Common myeloid progenitor, CD34-positive (primary cell): Measurements from ENCODE around the gene MGST2.

Source experiments
- CTCF ChIA-PET: fragments of 350-600 bp; sonication (Branson Sonifier 250); formaldehyde crosslinking; loops from one replicate; lab custom pipeline; 2021; ENCODE audit warnings: antibody characterized with exemption; lab: Charles Lee
- POLR2A ChIA-PET: fragments of 350-600 bp; sonication (Branson Sonifier 250); formaldehyde crosslinking; loops from one replicate; lab custom pipeline; 2021; ENCODE audit warnings: antibody characterized with exemption; lab: Charles Lee
- DNase-seq, 3 donors: peaks; one replicate each; pipeline versions ENCODE4 v3.0.0 to v3.0.0-alpha.2; 2013
- H3K27ac ChIP-seq, 2 experiments: 1 replicate in 1 of 2; 2 replicates in 1 of 2; pipeline ENCODE4 v1.7.0; 2013; ENCODE audit warnings: inconsistent platforms in 2 of 2, low read length in 2 of 2, mild to moderate bottlenecking in 2 of 2, low read depth in 1 of 2, moderate library complexity in 1 of 2; ENCODE audit not compliant: severe bottlenecking in 2 of 2, insufficient read depth in 1 of 2, poor library complexity in 1 of 2
- H3K27me3 ChIP-seq, 5 experiments: replicated peaks in 2 of 5; 1 replicate in 3 of 5; 2 replicates in 2 of 5; pipeline versions ENCODE4 v1.6.1 to v1.7.0; 2013; ENCODE audit warnings: low read length in 4 of 5, mild to moderate bottlenecking in 2 of 5, moderate library complexity in 2 of 5, inconsistent platforms in 1 of 5; ENCODE audit not compliant: insufficient read depth in 5 of 5, control insufficient read depth in 4 of 5
- H3K36me3 ChIP-seq, 4 experiments: 1 replicate in 2 of 4; 2 replicates in 2 of 4; pipeline versions ENCODE4 v1.6.1 to v1.7.0; 2013; ENCODE audit warnings: low read length in 3 of 4, control low read depth in 1 of 4, mild to moderate bottlenecking in 1 of 4; ENCODE audit not compliant: control insufficient read depth in 4 of 4, insufficient read depth in 4 of 4
- H3K4me1 ChIP-seq, 4 experiments: 1 replicate in 3 of 4; 2 replicates in 1 of 4; pipeline versions ENCODE4 v1.6.1 to v1.7.1; 2013; ENCODE audit warnings: low read length in 3 of 4, mild to moderate bottlenecking in 3 of 4, control low read depth in 1 of 4, inconsistent platforms in 1 of 4, moderate library complexity in 1 of 4; ENCODE audit not compliant: control insufficient read depth in 4 of 4, insufficient read depth in 4 of 4; ENCODE audit errors: control extremely low read depth in 1 of 4
- H3K4me3 ChIP-seq, 7 experiments: 1 replicate in 4 of 7; 2 replicates in 3 of 7; pipeline versions ENCODE4 v1.5.1 to v1.7.0; 2013; ENCODE audit warnings: mild to moderate bottlenecking in 7 of 7, low read length in 6 of 7, moderate library complexity in 6 of 7, inconsistent platforms in 2 of 7, low read depth in 2 of 7, control low read depth in 1 of 7; ENCODE audit not compliant: insufficient read depth in 4 of 7, control insufficient read depth in 1 of 7; ENCODE audit errors: extremely low read depth in 1 of 7
- H3K9me3 ChIP-seq, 5 experiments: 1 replicate in 4 of 5; 2 replicates in 1 of 5; pipeline versions ENCODE4 v1.6.1 to v1.7.1; 2013; ENCODE audit warnings: low read length in 4 of 5, mild to moderate bottlenecking in 2 of 5, inconsistent platforms in 1 of 5, low read depth in 1 of 5, moderate library complexity in 1 of 5; ENCODE audit not compliant: control insufficient read depth in 4 of 5, insufficient read depth in 2 of 5; ENCODE audit errors: control extremely low read depth in 1 of 5
- WGBS: methylation state at CpG from one replicate; pipeline ENCODE4 v1.1.5; 2013; ENCODE audit not compliant: insufficient coverage; 5-methylcytosine and 5-hydroxymethylcytosine counted together

The MGST2 gene

GRCh38 chr4:139712882-139713281 is 47.3 kb downstream of the MGST2 start:
- Histone ChIP-seq H3K27me3 (no peaks in the 10 kb centered on the region), H3K36me3 (peaks cover 8 to 27% (median 17%) of the 10 kb centered on the region in 4 experiments), H3K4me3 (no peak overlapping the region), H3K4me1 (no peaks in the 10 kb centered on the region), H3K9me3 (no peaks in the 10 kb centered on the region), H3K27ac (no peak overlapping the region)
- 100% methylated on average over 1 of the region's 2 CpGs for WGBS
- ChIA-PET CTCF (interaction anchor here (0.7 to 1.6 kb wide), 2 partner anchors 28 to 541 kb away, joined by 3 to 4 read pairs; no protein-coding TSS in a partner anchor), POLR2A (no interaction called here)
- DNase-seq, result no peak

GRCh38 chr4:139715746-139716391 is 50.2 kb downstream of the MGST2 start:
- no peaks in the 10 kb centered on the region for H3K9me3 ChIP-seq
- H3K36me3 ChIP-seq, result peaks cover 8 to 44% (median 31%) of the 10 kb centered on the region in 4 experiments
- H3K27me3 ChIP-seq, result no peaks in the 10 kb centered on the region
- no peak overlapping the region for H3K27ac ChIP-seq
- 95% methylated on average over 8 of the region's 9 CpGs for WGBS
- no peak for DNase-seq
- CTCF ChIA-PET, result interaction anchor here (2.2 kb wide), 1 partner anchor 18 kb away, joined by 5 read pairs; no protein-coding TSS in a partner anchor
- POLR2A ChIA-PET, result no interaction called here
- no peaks in the 10 kb centered on the region for H3K4me1 ChIP-seq
- no peak overlapping the region for H3K4me3 ChIP-seq

GRCh38 chr4:139718358-139718757 is 52.7 kb downstream of the MGST2 start:
- POLR2A ChIA-PET, result no interaction called here
- CTCF ChIA-PET, result interaction anchor here (1.3 kb wide), 1 partner anchor 14 kb away, joined by 4 read pairs; no protein-coding TSS in a partner anchor

GRCh38 chr4:139718833-139719232 is 53.2 kb downstream of the MGST2 start:
- Histone ChIP-seq H3K4me3 (no peak overlapping the region), H3K36me3 (peaks cover 8 to 50% (median 34%) of the 10 kb centered on the region in 4 experiments), H3K9me3 (no peaks in the 10 kb centered on the region), H3K27me3 (no peaks in the 10 kb centered on the region), H3K27ac (no peak overlapping the region), H3K4me1 (no peaks in the 10 kb centered on the region)
- no peak for DNase-seq
- POLR2A ChIA-PET, result no interaction called here
- CTCF ChIA-PET, result interaction anchor here (1.3 kb wide), 1 partner anchor 14 kb away, joined by 4 read pairs; no protein-coding TSS in a partner anchor
- 90% methylated on average over 7 of the region's 10 CpGs for WGBS

More at GRCh38 chr4:139718358-139718757, 52.7 kb downstream of the MGST2 start:
- WGBS, result 98% methylated on average over 6 of the region's 6 CpGs
- H3K9me3 ChIP-seq, result no peaks in the 10 kb centered on the region
- DNase-seq, result no peak
- no peak overlapping the region for H3K4me3 ChIP-seq
- no peaks in the 10 kb centered on the region for H3K27me3 ChIP-seq
- H3K36me3 ChIP-seq, result peaks cover 8 to 48% (median 32%) of the 10 kb centered on the region in 4 experiments
- H3K27ac ChIP-seq, result no peak overlapping the region
- H3K4me1 ChIP-seq, result no peaks in the 10 kb centered on the region

GRCh38 chr4:139719381-139720101 is 53.9 kb downstream of the MGST2 start:
- POLR2A ChIA-PET, result no interaction called here
- peaks cover 8 to 51% (median 36%) of the 10 kb centered on the region in 4 experiments for H3K36me3 ChIP-seq
- H3K27me3 ChIP-seq, result no peaks in the 10 kb centered on the region
- H3K4me1 ChIP-seq, result no peaks in the 10 kb centered on the region
- no peak overlapping the region for H3K4me3 ChIP-seq
- no peaks in the 10 kb centered on the region for H3K9me3 ChIP-seq
- WGBS, result 97% methylated on average over 15 of the region's 16 CpGs
- DNase-seq, result no peak
- CTCF ChIA-PET, result interaction anchor here (1.3 kb wide), 1 partner anchor 13 kb away, joined by 4 read pairs; no protein-coding TSS in a partner anchor
- H3K27ac ChIP-seq, result no peak overlapping the region

- no peak for DNase-seq
- Histone ChIP-seq H3K4me3 (no peak overlapping the region), H3K27me3 (no peaks in the 10 kb centered on the region), H3K27ac (no peak overlapping the region), H3K4me1 (no peaks in the 10 kb centered on the region), H3K36me3 (peaks cover 8 to 59% (median 41%) of the 10 kb centered on the region in 4 experiments), H3K9me3 (no peaks in the 10 kb centered on the region)
- WGBS, result 98% methylated on average over 6 of the region's 6 CpGs
- ChIA-PET CTCF (interaction anchor here (1.0 kb wide), 1 partner anchor 25 kb away, joined by 4 read pairs; no protein-coding TSS in a partner anchor), POLR2A (no interaction called here)
Measured at GRCh38 chr4:139720806-139721205, 55.2 kb downstream of the MGST2 start.

GRCh38 chr4:139721789-139722188 is 56.2 kb downstream of the MGST2 start:
- POLR2A ChIA-PET, result no interaction called here
- Histone ChIP-seq H3K4me1 (no peaks in the 10 kb centered on the region), H3K36me3 (peaks cover 8 to 65% (median 41%) of the 10 kb centered on the region in 4 experiments), H3K4me3 (no peak overlapping the region), H3K27me3 (no peaks in the 10 kb centered on the region), H3K27ac (no peak overlapping the region), H3K9me3 (no peaks in the 10 kb centered on the region)
- 100% methylated on average over 2 of the region's 4 CpGs for WGBS
- CTCF ChIA-PET, result no interaction called here
- DNase-seq, result no peak
